Brain microvascular endothelial cell (primary cell): ENCODE results near the gene IVNS1ABP.

Experiments
- DNase-seq: peaks from one replicate; pipeline ENCODE4 v3.0.0-alpha.2; 2020
- H3K27ac ChIP-seq: fragments of 250-450 bp; sonication (Bioruptor Pico); 2 replicates; pipeline ENCODE4 v1.5.1; 2020; ENCODE audit warnings: mild to moderate bottlenecking, moderate library complexity
- H3K27me3 ChIP-seq: fragments of 250-450 bp; sonication (Bioruptor Pico); replicated peaks from 2 replicates; pipeline ENCODE4 v1.5.1; 2020; ENCODE audit warnings: mild to moderate bottlenecking
- H3K36me3 ChIP-seq: fragments of 250-450 bp; sonication (Bioruptor Pico); replicated peaks from 2 replicates; pipeline ENCODE4 v1.5.1; 2020; ENCODE audit warnings: mild to moderate bottlenecking
- H3K4me3 ChIP-seq: 2 replicates; pipeline ENCODE4 v1.5.1; 2011; ENCODE audit warnings: low read depth, mild to moderate bottlenecking, control low read depth, low read length, moderate library complexity
- in situ Hi-C: cut with HindIII; loops from 2 replicates; pipeline ENCODE4 v1.10.0; 2017; ENCODE audit warnings: low sequenced_read_pairs, low pct_ligation_motif_present
- TF ChIP-seq, protein P1 (sequence below): IDR thresholded peaks from 2 replicates; pipeline ENCODE4 v1.5.1; 2011; ENCODE audit warnings: low read depth, mild to moderate bottlenecking, moderate library complexity, low read length, control low read depth, inconsistent platforms; ENCODE audit errors: missing control alignments

The IVNS1ABP gene

DNA sequence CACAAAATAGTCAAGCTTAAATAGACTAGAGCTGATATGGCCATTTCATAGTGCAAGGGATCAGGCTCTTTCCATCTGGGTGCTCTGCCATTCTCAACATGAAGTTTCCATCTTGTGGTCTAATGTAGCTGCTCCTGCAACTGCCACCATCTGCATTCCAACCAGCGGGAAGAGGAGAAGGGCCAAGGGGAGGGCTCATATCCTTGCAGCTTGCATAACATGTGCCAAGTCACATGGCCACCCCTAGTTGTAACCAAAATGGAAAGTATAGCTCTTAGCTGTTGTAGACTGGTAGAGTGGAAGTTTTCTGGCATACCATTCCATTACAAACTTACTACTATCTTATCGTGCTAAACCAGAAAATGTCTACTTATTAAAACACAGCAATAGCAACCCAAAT lies 38.9 kb upstream of the IVNS1ABP start:
- H3K36me3 ChIP-seq, result no peaks in the 10 kb centered on the region
- TF ChIP-seq, protein P1, sequence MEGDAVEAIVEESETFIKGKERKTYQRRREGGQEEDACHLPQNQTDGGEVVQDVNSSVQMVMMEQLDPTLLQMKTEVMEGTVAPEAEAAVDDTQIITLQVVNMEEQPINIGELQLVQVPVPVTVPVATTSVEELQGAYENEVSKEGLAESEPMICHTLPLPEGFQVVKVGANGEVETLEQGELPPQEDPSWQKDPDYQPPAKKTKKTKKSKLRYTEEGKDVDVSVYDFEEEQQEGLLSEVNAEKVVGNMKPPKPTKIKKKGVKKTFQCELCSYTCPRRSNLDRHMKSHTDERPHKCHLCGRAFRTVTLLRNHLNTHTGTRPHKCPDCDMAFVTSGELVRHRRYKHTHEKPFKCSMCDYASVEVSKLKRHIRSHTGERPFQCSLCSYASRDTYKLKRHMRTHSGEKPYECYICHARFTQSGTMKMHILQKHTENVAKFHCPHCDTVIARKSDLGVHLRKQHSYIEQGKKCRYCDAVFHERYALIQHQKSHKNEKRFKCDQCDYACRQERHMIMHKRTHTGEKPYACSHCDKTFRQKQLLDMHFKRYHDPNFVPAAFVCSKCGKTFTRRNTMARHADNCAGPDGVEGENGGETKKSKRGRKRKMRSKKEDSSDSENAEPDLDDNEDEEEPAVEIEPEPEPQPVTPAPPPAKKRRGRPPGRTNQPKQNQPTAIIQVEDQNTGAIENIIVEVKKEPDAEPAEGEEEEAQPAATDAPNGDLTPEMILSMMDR, result no peak
- no peak overlapping the region for H3K27ac ChIP-seq
- H3K27me3 ChIP-seq, result no peaks in the 10 kb centered on the region
- H3K4me3 ChIP-seq, result no peak overlapping the region
- no peak for DNase-seq
- in situ Hi-C loops, result no loop called here

DNA sequence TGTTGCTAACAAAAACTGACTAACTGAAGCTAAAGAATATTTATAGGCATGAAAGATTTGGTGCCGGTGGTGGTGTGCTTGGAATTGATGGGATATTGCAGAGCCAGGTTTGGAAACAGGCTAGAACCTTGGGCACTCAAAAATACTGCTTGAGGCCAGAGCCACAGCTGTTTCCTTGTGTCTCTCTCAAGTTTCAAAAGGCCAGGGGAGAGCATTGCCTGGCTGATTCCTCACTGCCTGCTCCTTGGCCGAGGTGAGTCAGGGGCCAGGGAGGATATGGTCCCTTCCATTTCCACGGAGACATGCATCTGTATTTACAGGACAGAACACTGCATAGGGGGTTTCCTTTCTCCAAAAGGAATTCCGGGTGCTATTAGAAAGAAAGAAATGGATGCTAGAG lies 36.1 kb upstream of the IVNS1ABP start:
- no peaks in the 10 kb centered on the region for H3K36me3 ChIP-seq
- DNase-seq, result no peak
- H3K4me3 ChIP-seq, result no peak overlapping the region
- no peak overlapping the region for H3K27ac ChIP-seq
- in situ Hi-C loops, result no loop called here
- TF ChIP-seq, protein P1, result no peak
- H3K27me3 ChIP-seq, result no peaks in the 10 kb centered on the region

DNA sequence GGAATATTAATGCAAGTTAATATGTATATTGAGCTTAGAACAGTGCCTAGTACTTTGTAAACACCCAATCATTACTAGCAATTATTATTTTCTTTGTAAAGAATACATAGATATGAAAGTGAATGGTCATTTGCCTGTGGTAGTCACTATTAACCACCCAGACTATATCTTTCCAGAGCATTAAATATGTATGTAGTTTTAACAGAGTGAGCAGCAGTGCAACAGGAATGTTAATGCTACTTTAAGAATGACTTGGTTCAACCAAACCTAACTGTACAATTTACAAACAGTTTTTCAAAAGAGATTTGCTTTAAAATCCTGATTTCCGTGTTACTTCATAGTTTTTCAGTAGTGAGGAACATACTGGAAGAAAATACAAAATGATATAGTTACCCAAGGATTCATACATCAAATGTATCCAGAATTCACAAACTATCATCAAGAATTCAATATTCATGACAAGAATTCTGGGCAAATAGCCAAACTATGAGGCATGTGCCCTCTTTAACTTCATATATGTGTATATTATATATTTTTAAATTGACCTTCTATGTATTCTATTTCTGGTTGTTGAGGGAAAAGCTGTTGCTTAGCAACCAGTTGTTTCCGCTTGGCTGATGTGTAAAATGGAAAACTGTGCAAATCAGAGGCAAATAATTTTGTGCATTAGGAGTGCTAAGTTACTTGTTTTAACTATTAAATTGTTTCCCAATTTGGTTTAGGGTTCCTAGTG lies 34.9 kb upstream of the IVNS1ABP start:
- peak overlapping the region; percentile 46 for H3K27ac ChIP-seq
- TF ChIP-seq, protein P1, result no peak
- peak; percentile 75 for DNase-seq
- in situ Hi-C loops, result no loop called here
- H3K27me3 ChIP-seq, result no peaks in the 10 kb centered on the region
- H3K4me3 ChIP-seq, result no peak overlapping the region
- no peaks in the 10 kb centered on the region for H3K36me3 ChIP-seq

DNA sequence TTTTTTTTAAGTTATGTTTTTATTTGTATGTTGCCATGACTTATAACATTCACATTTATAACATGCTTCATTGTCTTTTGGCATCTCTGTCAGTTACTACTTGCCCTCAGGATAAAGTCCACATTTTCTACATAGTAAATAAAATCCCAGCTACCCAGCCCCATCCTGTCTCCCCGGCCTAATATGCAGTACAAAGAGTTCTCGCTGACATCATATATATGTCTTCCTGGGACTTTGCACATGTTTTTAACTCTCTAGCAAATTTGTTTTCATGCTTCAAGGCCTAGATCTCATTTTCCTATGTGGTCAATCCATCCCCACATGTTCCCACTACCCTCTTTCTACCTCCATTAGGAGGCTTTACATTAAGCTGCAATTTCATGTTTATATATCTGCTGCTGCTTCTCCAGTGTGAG lies 33.0 kb upstream of the IVNS1ABP start:
- no peak for DNase-seq
- Histone ChIP-seq H3K36me3 (no peaks in the 10 kb centered on the region), H3K4me3 (no peak overlapping the region), H3K27me3 (no peaks in the 10 kb centered on the region), H3K27ac (no peak overlapping the region)
- in situ Hi-C loops, result no loop called here
- TF ChIP-seq, protein P1, result no peak

DNA sequence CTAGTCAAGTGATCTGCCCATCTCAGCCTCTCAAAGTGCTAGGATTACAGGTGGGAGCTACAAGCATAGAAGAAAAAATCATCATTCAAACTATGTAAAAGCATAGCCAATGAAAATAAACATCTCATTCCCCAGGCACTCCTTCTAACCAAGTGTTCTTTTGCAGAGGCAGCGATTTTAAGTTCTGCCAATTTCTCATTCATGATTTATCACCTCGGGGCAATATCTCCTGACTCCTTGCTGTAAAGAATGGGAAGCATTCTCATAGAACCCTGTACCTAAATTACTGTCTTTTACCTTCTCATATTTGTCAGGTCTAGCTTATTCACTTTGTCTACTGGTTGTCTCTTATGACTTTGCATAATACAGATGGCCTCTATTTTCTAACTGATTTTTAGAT lies 32.5 kb upstream of the IVNS1ABP start:
- Histone ChIP-seq H3K4me3 (no peak overlapping the region), H3K36me3 (no peaks in the 10 kb centered on the region), H3K27ac (no peak overlapping the region), H3K27me3 (no peaks in the 10 kb centered on the region)
- TF ChIP-seq, protein P1, result no peak
- no peak for DNase-seq
- in situ Hi-C loops, result no loop called here

DNA sequence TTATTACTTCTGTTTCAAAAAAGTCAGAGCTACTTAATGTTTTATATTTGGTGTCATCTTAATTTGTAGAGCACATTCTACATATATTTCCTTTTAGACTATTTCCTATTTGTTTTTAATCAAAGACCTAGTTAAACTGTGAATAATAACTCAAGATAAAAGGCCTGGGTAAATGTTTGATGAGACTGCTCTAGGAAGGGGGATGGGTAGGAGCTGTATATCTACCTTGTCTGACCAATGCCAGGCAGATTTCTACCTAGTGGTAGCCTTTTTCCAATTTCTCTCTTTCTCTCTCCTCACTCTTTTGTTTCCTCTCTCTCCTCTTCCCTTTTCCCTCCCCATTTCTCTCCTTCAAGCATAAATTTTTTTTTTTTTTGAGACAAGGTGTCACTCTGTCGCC lies 31.9 kb upstream of the IVNS1ABP start:
- no peak for DNase-seq
- Histone ChIP-seq H3K4me3 (no peak overlapping the region), H3K27me3 (no peaks in the 10 kb centered on the region), H3K27ac (no peak overlapping the region), H3K36me3 (no peaks in the 10 kb centered on the region)
- in situ Hi-C loops, result no loop called here
- TF ChIP-seq, protein P1, result no peak
